Heart left ventricle (tissue), 13 donors: ENCODE data around the gene ZNF664.

Experiments
- POLR2A ChIP-seq, 2 donors: fragments of 450-650 bp; IDR thresholded peaks; one replicate each; pipeline ENCODE4 v1.6.1; 2017; ENCODE audit warnings: antibody characterized with exemption in 2 of 2, mild to moderate bottlenecking in 2 of 2, moderate library complexity in 2 of 2
- TF ChIP-seq, protein P1 (sequence below), 12 donors: fragments of 200-600 bp; sonication (generic) in 4 of 12; IDR thresholded peaks; one replicate each; pipeline versions ENCODE4 v1.5.0 to v1.8.0; 2018 to 2022; ENCODE audit warnings: antibody characterized with exemption in 12 of 12, mild to moderate bottlenecking in 5 of 12
- donor health status: ischemic (EF 13 %, LVEDD 7.1; RV severe dilation, severe dysfunction).
- donor health status: DM: no; HTN: yes; CAD: no.
- donor health status: DM: no; HTN: no; CAD: no.
- donor health status: ischemic (EF 25% LVEDD 6.9; RV normal size, moderate dysfunction).
- donor health status: ischemic (EF 25% LVEDD 5.7; RV mildly dilated, moderate dysfunction).
- donor health status: ischemic (EF 35%, LVEDD 5.7; RV mildly dilated, moderate dysfunction).
- donor health status: nonischemic (EF 11% LVEDD 7.7; RV severe dilation, severe dysfunction).
- donor health status: DM: yes; HTN: yes; CAD: no.
- donor health status: PGD.
- donor health status: ischemic (EF 29% LVEDD 5.4; RV normal size, mild dysfunction).
- donor health status: nonischemic (EF 23%, LVEDD 6.1; RV moderate dilation, normal function).

DNA sequence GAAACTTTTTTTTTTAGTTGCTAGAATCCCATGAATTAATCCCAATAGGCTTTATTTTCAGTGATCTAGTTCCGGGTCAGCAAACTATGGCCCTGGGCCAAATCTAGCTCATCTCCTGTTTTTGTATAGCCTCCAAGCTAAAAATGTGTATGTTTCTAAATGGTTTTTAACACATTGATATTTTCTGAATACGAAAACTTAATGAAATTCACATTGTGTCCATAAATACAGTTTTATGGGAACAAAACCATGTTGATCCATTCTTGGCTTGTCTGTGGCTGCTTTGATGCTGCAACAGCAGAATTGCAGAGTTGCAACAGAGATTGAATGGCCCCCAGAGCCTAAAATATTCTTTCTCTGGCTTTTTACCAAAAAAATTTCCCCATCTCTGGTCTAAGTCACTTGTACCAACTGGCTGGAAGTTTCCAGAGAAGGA is 47.5 kb downstream of the ZNF664 start:
- TF ChIP-seq, protein P1, sequence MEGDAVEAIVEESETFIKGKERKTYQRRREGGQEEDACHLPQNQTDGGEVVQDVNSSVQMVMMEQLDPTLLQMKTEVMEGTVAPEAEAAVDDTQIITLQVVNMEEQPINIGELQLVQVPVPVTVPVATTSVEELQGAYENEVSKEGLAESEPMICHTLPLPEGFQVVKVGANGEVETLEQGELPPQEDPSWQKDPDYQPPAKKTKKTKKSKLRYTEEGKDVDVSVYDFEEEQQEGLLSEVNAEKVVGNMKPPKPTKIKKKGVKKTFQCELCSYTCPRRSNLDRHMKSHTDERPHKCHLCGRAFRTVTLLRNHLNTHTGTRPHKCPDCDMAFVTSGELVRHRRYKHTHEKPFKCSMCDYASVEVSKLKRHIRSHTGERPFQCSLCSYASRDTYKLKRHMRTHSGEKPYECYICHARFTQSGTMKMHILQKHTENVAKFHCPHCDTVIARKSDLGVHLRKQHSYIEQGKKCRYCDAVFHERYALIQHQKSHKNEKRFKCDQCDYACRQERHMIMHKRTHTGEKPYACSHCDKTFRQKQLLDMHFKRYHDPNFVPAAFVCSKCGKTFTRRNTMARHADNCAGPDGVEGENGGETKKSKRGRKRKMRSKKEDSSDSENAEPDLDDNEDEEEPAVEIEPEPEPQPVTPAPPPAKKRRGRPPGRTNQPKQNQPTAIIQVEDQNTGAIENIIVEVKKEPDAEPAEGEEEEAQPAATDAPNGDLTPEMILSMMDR (IDR thresholded peaks at IDR 0.05) = no peak
- no peak for TF ChIP-seq POLR2A (IDR thresholded peaks at IDR 0.05)
